ENCODE measurements around the gene CD58.

Gene CD58

GRCh38 chr1:116507631-116508030 is 63.2 kb downstream of the CD58 start:
- Mint-ChIP-seq H3K27me3 (no peaks in the 10 kb centered on the region), H3K4me3 (no peak overlapping the region), H3K36me3 (ENCODE audit: low read depth) (peaks cover 5% of the 10 kb centered on the region), H3K9me3 (no peaks in the 10 kb centered on the region), H3K27ac (no peak overlapping the region), H3K4me1 (peaks cover 77% of the 10 kb centered on the region)
- ATAC-seq (no peak), DNase-seq (no peak)

GRCh38 chr1:116506132-116507004 is 64.5 kb downstream of the CD58 start:
- no peaks in the 10 kb centered on the region for H3K27me3 Mint-ChIP-seq
- ATAC-seq (peak; percentile 3), DNase-seq (no peak)
- no peak overlapping the region for H3K27ac Mint-ChIP-seq
- no peaks in the 10 kb centered on the region for H3K9me3 Mint-ChIP-seq
- H3K4me3 Mint-ChIP-seq, result no peak overlapping the region
- H3K36me3 Mint-ChIP-seq (ENCODE audit: low read depth), result no peaks in the 10 kb centered on the region
- peaks cover 79% of the 10 kb centered on the region for H3K4me1 Mint-ChIP-seq

GRCh38 chr1:116504308-116505156 is 66.3 kb downstream of the CD58 start:
- H3K9me3 Mint-ChIP-seq, result no peaks in the 10 kb centered on the region
- peak overlapping the region; percentile 53 for H3K4me3 Mint-ChIP-seq
- peak overlapping the region; percentile 92 for H3K27ac Mint-ChIP-seq

GRCh38 chr1:116503546-116504307 is 67.1 kb downstream of the CD58 start:
- Mint-ChIP-seq H3K4me1 (peaks cover 65% of the 10 kb centered on the region), H3K9me3 (no peaks in the 10 kb centered on the region), H3K4me3 (peak overlapping the region; percentile 53), H3K27ac (peak overlapping the region; percentile 92), H3K27me3 (no peaks in the 10 kb centered on the region), H3K36me3 (ENCODE audit: low read depth) (no peaks in the 10 kb centered on the region)
- peak; percentile 37 for DNase-seq
- ATAC-seq, result peak; percentile 53

More at GRCh38 chr1:116504308-116505156, 66.3 kb downstream of the CD58 start:
- H3K27me3 Mint-ChIP-seq, result no peaks in the 10 kb centered on the region
- H3K36me3 Mint-ChIP-seq (ENCODE audit: low read depth), result no peaks in the 10 kb centered on the region
- H3K4me1 Mint-ChIP-seq, result peaks cover 70% of the 10 kb centered on the region
- DNase-seq (peak; percentile 81), ATAC-seq (peak; percentile 88)

GRCh38 chr1:116502671-116503314 is 68.0 kb downstream of the CD58 start:
- H3K27me3 Mint-ChIP-seq, result no peaks in the 10 kb centered on the region

GRCh38 chr1:116501870-116502244 is 69.0 kb downstream of the CD58 start:
- Mint-ChIP-seq H3K4me1 (peaks cover 58% of the 10 kb centered on the region), H3K27ac (no peak overlapping the region), H3K4me3 (no peak overlapping the region)

More at GRCh38 chr1:116502671-116503314, 68.0 kb downstream of the CD58 start:
- DNase-seq (no peak), ATAC-seq (no peak)
- H3K36me3 Mint-ChIP-seq (ENCODE audit: low read depth), result no peaks in the 10 kb centered on the region
- no peaks in the 10 kb centered on the region for H3K9me3 Mint-ChIP-seq
- no peak overlapping the region for H3K4me3 Mint-ChIP-seq
- H3K27ac Mint-ChIP-seq, result peak overlapping the region; percentile 92
- peaks cover 60% of the 10 kb centered on the region for H3K4me1 Mint-ChIP-seq

GRCh38 chr1:116501125-116501869 is 69.5 kb downstream of the CD58 start:
- Mint-ChIP-seq H3K4me3 (no peak overlapping the region), H3K36me3 (ENCODE audit: low read depth) (no peaks in the 10 kb centered on the region)
- no peak for DNase-seq

More at GRCh38 chr1:116501870-116502244, 69.0 kb downstream of the CD58 start:
- ATAC-seq, result no peak
- no peak for DNase-seq
- no peaks in the 10 kb centered on the region for H3K9me3 Mint-ChIP-seq
- no peaks in the 10 kb centered on the region for H3K27me3 Mint-ChIP-seq
- H3K36me3 Mint-ChIP-seq (ENCODE audit: low read depth), result no peaks in the 10 kb centered on the region

GRCh38 chr1:116498789-116499628 is 71.8 kb downstream of the CD58 start:
- Mint-ChIP-seq H3K27me3 (no peaks in the 10 kb centered on the region), H3K27ac (no peak overlapping the region), H3K4me3 (no peak overlapping the region), H3K9me3 (no peaks in the 10 kb centered on the region), H3K36me3 (ENCODE audit: low read depth) (no peaks in the 10 kb centered on the region), H3K4me1 (peaks cover 34% of the 10 kb centered on the region)
- ATAC-seq (peak; percentile 34), DNase-seq (peak; percentile 50)

More at GRCh38 chr1:116501125-116501869, 69.5 kb downstream of the CD58 start:
- H3K4me1 Mint-ChIP-seq, result peaks cover 57% of the 10 kb centered on the region
- no peak for ATAC-seq
- no peak overlapping the region for H3K27ac Mint-ChIP-seq
- H3K9me3 Mint-ChIP-seq, result no peaks in the 10 kb centered on the region
- no peaks in the 10 kb centered on the region for H3K27me3 Mint-ChIP-seq

GRCh38 chr1:116497656-116498055 is 73.2 kb downstream of the CD58 start:
- DNase-seq (no peak), ATAC-seq (peak; percentile 21)
- no peak overlapping the region for H3K4me3 Mint-ChIP-seq
- H3K9me3 Mint-ChIP-seq, result no peaks in the 10 kb centered on the region
- H3K27ac Mint-ChIP-seq, result no peak overlapping the region
- H3K4me1 Mint-ChIP-seq, result peaks cover 22% of the 10 kb centered on the region
- no peaks in the 10 kb centered on the region for H3K36me3 Mint-ChIP-seq (ENCODE audit: low read depth)
- no peaks in the 10 kb centered on the region for H3K27me3 Mint-ChIP-seq

- Mint-ChIP-seq H3K9me3 (no peaks in the 10 kb centered on the region), H3K27ac (no peak overlapping the region), H3K4me3 (no peak overlapping the region), H3K27me3 (no peaks in the 10 kb centered on the region), H3K4me1 (peaks cover 21% of the 10 kb centered on the region), H3K36me3 (ENCODE audit: low read depth) (no peaks in the 10 kb centered on the region)
- ATAC-seq, result no peak
- DNase-seq, result no peak
These were observed 73.9 kb downstream of the CD58 start for GRCh38 chr1:116496898-116497297.

- Mint-ChIP-seq H3K36me3 (ENCODE audit: low read depth) (no peaks in the 10 kb centered on the region), H3K27me3 (no peaks in the 10 kb centered on the region), H3K4me1 (peaks cover 20% of the 10 kb centered on the region), H3K4me3 (no peak overlapping the region), H3K9me3 (no peaks in the 10 kb centered on the region), H3K27ac (no peak overlapping the region)
- no peak for ATAC-seq
- DNase-seq, result no peak
These were observed 74.4 kb downstream of the CD58 start for GRCh38 chr1:116496380-116496779.

GRCh38 chr1:116495535-116495934 is 75.3 kb downstream of the CD58 start:
- DNase-seq, result no peak
- H3K4me3 Mint-ChIP-seq, result no peak overlapping the region
- H3K27ac Mint-ChIP-seq, result no peak overlapping the region
- H3K4me1 Mint-ChIP-seq, result peaks cover 20% of the 10 kb centered on the region
- H3K27me3 Mint-ChIP-seq, result no peaks in the 10 kb centered on the region
- no peak for ATAC-seq
- no peaks in the 10 kb centered on the region for H3K9me3 Mint-ChIP-seq
- H3K36me3 Mint-ChIP-seq (ENCODE audit: low read depth), result no peaks in the 10 kb centered on the region

- H3K4me1 Mint-ChIP-seq, result peaks cover 20% of the 10 kb centered on the region
These were observed 76.1 kb downstream of the CD58 start for GRCh38 chr1:116494745-116495144.

More at GRCh38 chr1:116494745-116495144, 76.1 kb downstream of the CD58 start:
- ATAC-seq, result no peak
- no peaks in the 10 kb centered on the region for H3K9me3 Mint-ChIP-seq
- DNase-seq, result no peak
- H3K4me3 Mint-ChIP-seq, result no peak overlapping the region
- no peak overlapping the region for H3K27ac Mint-ChIP-seq
- no peaks in the 10 kb centered on the region for H3K36me3 Mint-ChIP-seq (ENCODE audit: low read depth)
- H3K27me3 Mint-ChIP-seq, result no peaks in the 10 kb centered on the region

Data from activated naive CD8-positive, alpha-beta T cell treated with anti-CD3 and anti-CD28 coated beads, Interleukin-2, amount 50 U/mL, for 24 hours (primary cell).